ENCODE results near the gene TBX10.
A peak's percentile ranks its signal among the peaks of the same experiment; 100 is the strongest.

Gene TBX10

GRCh38 chr11:67647471-67647870, 7.9 kb upstream of the TBX10 start:
- TF ChIP-seq CTCF (IDR thresholded peaks at IDR 0.05; ENCODE audit: low read depth, low read length): no peak
- DNase-seq: no peak
- Histone ChIP-seq H3K9me3 (no peaks in the 10 kb centered on the region), H3K36me3 (no peaks in the 10 kb centered on the region), H3K4me1 (no peaks in the 10 kb centered on the region), H3K4me3 (ENCODE audit: low read depth, low read length) (no peak overlapping the region), H3K27me3 (peaks cover 7% of the 10 kb centered on the region)

- H3K4me1 ChIP-seq: no peaks in the 10 kb centered on the region
- H3K36me3 ChIP-seq: no peaks in the 10 kb centered on the region
- H3K9me3 ChIP-seq: no peaks in the 10 kb centered on the region
- H3K27me3 ChIP-seq: peaks cover 7% of the 10 kb centered on the region
- no peak for TF ChIP-seq CTCF (IDR thresholded peaks at IDR 0.05; ENCODE audit: low read depth, low read length)
- no peak for DNase-seq
- no peak overlapping the region for H3K4me3 ChIP-seq (ENCODE audit: low read depth, low read length)
These were observed 7.2 kb upstream of the TBX10 start for GRCh38 chr11:67646535-67647336.

GRCh38 chr11:67645521-67646461, 6.2 kb upstream of the TBX10 start:
- Histone ChIP-seq H3K9me3 (no peaks in the 10 kb centered on the region), H3K36me3 (no peaks in the 10 kb centered on the region), H3K4me1 (no peaks in the 10 kb centered on the region), H3K4me3 (ENCODE audit: low read depth, low read length) (no peak overlapping the region), H3K27me3 (peaks cover 7% of the 10 kb centered on the region)
- no peak for TF ChIP-seq CTCF (IDR thresholded peaks at IDR 0.05; ENCODE audit: low read depth, low read length)
- no peak for DNase-seq

- DNase-seq: no peak
- Histone ChIP-seq H3K36me3 (no peaks in the 10 kb centered on the region), H3K27me3 (peaks cover 7% of the 10 kb centered on the region), H3K9me3 (no peaks in the 10 kb centered on the region), H3K4me1 (no peaks in the 10 kb centered on the region), H3K4me3 (ENCODE audit: low read depth, low read length) (no peak overlapping the region)
- TF ChIP-seq CTCF (IDR thresholded peaks at IDR 0.05; ENCODE audit: low read depth, low read length): no peak
These were observed 5.2 kb upstream of the TBX10 start for GRCh38 chr11:67644472-67645418.

GRCh38 chr11:67644042-67644441, 4.5 kb upstream of the TBX10 start:
- no peak for DNase-seq

More at GRCh38 chr11:67644042-67644441, 4.5 kb upstream of the TBX10 start:
- Histone ChIP-seq H3K9me3 (no peaks in the 10 kb centered on the region), H3K4me1 (no peaks in the 10 kb centered on the region), H3K27me3 (peaks cover 7% of the 10 kb centered on the region), H3K4me3 (ENCODE audit: low read depth, low read length) (no peak overlapping the region), H3K36me3 (no peaks in the 10 kb centered on the region)
- peak; percentile 50 for TF ChIP-seq CTCF (IDR thresholded peaks at IDR 0.05; ENCODE audit: low read depth, low read length)

Measured in BE2C (cell line).